AG04449 (cell line): ENCODE results near the gene SUOX.
A peak's percentile ranks its signal among the peaks of the same experiment; 100 is the strongest.

Experiments
- CTCF ChIA-PET: fragments of 350-600 bp; formaldehyde crosslinking; extraction: SDS; loops from one replicate; lab custom pipeline; 2021; ENCODE audit warnings: antibody characterized with exemption; lab: Yijun Ruan, JAX
- POLR2A ChIA-PET: fragments of 400-600, 350-600 bp; formaldehyde crosslinking; extraction: SDS; loops from one replicate; lab custom pipeline; 2020; ENCODE audit warnings: antibody characterized with exemption, inconsistent platforms; lab: Yijun Ruan, JAX
- DNase-seq: peaks from one replicate; pipeline ENCODE4 v3.0.0-alpha.2; 2010; ENCODE audit warnings: low read depth, low spot score
- H3K4me3 ChIP-seq: 2 replicates; pipeline ENCODE4 v1.5.1; 2011; ENCODE audit warnings: low read depth, mild to moderate bottlenecking, control low read depth, low read length
- CTCF ChIP-seq: IDR thresholded peaks from one replicate; pipeline ENCODE4 v1.5.1; 2011; ENCODE audit warnings: mild to moderate bottlenecking, moderate library complexity, low read length, control low read depth, inconsistent platforms; ENCODE audit not compliant: insufficient read depth; ENCODE audit errors: missing control alignments

Gene SUOX

DNA sequence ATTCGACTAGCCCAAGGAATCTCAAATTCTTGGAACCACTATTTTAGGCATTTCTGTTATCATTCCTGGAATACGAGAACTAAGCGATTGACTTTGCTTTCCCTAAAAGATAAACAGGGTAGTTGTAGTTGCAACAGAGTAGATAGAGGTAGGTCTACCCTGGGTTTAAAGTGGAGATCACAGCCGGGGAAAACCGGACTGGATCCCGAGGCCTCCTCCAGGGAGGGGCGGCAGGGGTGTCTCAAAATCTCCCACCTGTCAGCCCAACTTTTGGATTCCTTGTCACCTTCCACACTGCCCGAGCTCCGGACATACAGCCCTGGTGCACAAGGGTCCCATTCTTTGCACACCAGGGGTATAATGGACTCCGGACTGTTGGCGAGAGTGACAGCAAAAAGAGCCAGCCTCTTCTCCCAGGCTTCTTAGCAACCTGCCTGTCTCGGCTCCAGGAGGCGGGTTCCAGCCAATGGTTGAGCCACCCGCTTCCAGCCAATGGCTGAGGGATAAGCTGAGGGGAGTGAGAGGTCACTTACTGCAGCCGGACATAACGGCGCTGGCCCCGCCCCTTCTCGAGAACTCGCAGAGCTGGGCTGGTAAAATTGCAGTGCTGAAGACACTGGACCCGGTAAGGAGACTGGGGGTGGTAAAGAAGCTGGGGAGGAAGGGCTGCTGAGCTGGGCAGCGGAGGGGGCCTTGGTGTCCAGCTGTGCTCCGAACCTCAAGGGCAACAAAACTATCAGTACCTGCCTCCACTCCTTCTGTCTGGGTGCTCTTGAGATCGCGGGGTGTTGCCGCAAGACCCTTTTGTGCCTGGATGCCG, at the start of gene SUOX:
SUOX (plus strand) TSS at position 562 of the 820 bp plus-strand sequence. CDS start 4,946 bp downstream, outside the sequence.
- DNase-seq, result peak; percentile 85
- CTCF ChIA-PET, result interaction anchor here (0.8 to 8.6 kb wide), 34 partner anchors 11 to 268 kb away, joined by 3 to 213 read pairs (median 5); partner anchors contain the start of genes DGKA, ERBB3, IKZF4 and RAB5B
- peak within 1 kb of the TSS; percentile 93 for H3K4me3 ChIP-seq
- no peak for TF ChIP-seq CTCF
- POLR2A ChIA-PET, result interaction anchor here (0.7 to 3.6 kb wide), 9 partner anchors 9 to 179 kb away, joined by 3 to 18 read pairs (median 5); partner anchors contain the start of genes ORMDL2, PA2G4, RAB5B and SARNP

DNA sequence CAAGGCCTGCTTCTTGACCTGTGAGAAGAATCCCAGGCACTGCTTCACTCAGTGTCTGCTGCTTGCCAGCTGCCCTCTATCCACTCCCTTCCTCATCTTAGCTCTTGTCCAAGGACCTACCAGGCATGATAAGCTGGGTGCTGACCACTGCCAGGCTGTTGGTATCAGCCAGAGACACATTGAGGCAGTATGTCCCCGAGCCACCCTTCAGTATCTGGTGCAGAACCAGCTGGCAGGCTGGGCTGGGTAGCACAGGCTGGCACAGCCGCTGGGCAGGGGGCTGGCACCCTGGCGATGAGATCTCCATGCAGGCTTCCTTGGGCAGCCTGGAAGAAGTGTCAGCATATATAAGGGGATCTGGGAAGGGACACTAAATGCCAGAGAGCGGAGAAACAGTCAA, 41.7 kb upstream of the SUOX start:
- DNase-seq, result no peak
- no peak overlapping the region for H3K4me3 ChIP-seq
- POLR2A ChIA-PET, result no interaction called here
- CTCF ChIA-PET, result interaction anchor here (1.1 to 16.2 kb wide), 6 partner anchors 17 to 235 kb away, joined by 3 to 206 read pairs (median 6); partner anchors contain the start of gene RDH5
- no peak for TF ChIP-seq CTCF

DNA sequence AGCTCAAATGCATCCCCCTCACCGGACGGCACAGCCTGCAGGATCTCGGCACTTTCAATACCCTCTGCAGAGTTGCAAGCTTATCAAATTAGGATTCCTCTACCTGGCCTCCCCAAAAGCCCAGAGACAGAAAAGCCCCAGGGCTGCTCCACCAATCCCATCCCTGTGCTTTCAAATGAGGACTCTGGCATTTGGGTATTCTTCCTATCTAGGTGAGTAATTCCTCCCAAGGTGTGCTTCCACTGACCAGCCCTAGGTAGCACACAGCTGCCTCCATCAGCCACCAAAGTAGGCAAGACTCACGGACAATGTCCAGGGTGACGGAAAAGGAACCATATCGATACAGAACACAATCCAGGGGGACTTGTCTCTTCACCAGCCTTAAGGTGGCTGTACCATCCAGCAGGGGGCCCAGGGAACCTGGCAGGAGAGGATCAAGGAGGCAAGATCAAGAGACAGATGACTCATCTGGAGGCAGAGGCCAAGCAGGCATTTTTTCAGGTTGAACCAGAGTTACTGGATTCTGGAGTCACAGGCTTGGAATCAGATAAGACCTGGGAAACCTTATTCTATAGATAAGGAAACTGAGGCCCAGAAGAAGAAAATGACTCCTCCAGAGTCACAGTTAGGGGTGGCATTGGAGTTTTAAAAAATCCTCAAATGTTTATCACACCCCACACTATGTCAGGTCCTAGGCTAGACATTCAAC, 41.1 kb upstream of the SUOX start:
- H3K4me3 ChIP-seq, result no peak overlapping the region
- ChIA-PET CTCF (interaction anchor here (0.7 to 16.2 kb wide), 9 partner anchors 12 to 235 kb away, joined by 3 to 206 read pairs (median 4); partner anchors contain the start of gene RDH5), POLR2A (interaction anchor here (0.7 kb wide), 1 partner anchor 18 kb away, joined by 3 read pairs; the partner anchor contains the start of gene RAB5B)
- peak; percentile 35 for TF ChIP-seq CTCF
- DNase-seq, result no peak

DNA sequence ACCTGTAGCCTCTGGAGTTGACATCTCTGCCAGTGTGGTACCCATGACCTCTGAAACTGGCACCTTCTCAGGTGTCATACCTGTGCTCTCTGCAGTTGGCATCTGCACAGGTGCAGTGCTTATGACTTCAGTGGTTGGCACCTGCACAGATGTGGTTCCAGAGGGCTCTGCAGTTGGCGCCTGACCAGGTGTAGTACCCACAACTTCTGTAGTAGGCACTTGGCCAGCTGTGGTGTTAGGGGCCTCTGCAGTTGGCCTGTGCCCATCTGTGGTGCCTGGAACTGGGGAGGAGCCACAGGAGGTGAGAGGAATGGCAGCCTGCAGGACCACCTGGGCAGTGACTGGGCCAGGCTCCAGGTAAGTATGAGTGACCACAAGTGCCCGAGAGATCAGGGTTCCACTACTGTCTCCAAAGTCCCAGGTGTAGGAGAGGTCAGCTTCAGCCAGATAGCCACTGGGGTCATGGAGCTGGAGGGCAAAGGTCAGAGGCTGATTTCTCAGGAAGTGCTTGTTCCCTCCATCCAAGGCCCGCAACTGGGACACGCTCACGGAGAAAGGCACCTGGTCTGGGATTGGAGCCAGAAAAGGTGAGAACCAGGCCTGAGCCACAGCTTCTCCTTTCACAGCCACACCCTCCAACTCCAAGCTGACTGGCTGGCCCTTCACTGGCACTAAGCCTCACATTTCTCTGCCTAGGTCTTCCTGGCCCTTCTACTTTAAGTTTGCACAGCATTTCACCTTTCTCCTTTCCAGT, 39.8 kb upstream of the SUOX start:
- no peak for TF ChIP-seq CTCF
- ChIA-PET CTCF (interaction anchor here (0.7 to 16.2 kb wide), 5 partner anchors 11 to 219 kb away, joined by 3 to 206 read pairs (median 4); no protein-coding TSS in a partner anchor), POLR2A (no interaction called here)
- no peak overlapping the region for H3K4me3 ChIP-seq
- no peak for DNase-seq

GRCh38 chr12:55963760-55964159, 33.3 kb upstream of the SUOX start:
- POLR2A ChIA-PET, result no interaction called here
- H3K4me3 ChIP-seq, result no peak overlapping the region
- CTCF ChIA-PET, result no interaction called here
- DNase-seq, result no peak
- no peak for TF ChIP-seq CTCF
